Measurements from ENCODE around the gene SAMD13.

SAMD13 gene

DNA sequence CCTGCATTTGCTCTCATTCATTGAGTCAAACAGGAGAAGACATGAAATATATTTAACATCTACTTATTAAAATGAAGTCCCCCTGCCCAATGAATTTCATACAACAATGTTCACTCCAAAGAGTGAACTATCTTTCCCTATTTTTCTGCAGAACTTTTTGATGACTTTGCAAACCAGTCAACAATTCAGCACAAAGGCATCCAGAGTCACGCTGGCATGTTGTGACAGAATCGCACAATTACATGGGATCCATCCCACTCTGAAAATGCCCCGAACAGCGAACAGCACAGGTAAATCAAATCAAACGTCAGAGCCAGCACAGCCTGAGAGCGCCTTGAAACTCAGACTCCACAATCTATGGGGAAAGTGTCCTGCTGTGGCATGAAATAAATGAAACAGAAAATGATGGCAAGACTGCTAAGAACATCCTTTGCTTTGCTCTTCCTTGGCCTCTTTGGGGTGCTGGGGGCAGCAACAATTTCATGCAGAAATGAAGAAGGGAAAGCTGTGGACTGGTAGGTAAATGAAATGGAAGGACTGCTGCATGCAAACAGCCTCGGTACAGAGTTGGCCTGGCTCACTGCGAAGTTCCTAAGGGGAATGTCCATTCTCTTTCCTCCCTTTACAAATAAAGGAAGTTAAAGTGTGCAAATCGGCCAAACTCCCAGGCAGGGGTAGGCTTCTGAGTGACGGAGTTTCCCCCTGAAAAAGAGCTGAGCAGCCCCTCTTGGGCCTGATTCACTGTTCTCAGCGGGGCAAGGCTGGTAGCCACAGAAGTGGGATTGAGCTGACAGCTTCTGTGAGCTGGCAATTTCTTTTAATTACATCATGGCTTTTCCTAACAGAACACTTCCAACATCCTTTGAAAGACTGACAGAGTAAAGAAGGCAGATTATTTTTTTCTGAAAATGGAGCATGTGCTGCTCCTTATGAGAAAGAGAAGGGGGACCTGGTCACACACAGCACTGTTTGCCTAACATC is 97.0 kb downstream of the SAMD13 start, which contains the start of gene DNASE2B:
TSS of gene DNASE2B (plus strand) at position 310 of the 981 bp plus-strand sequence. CDS start at position 391, 81 bp downstream.
- TF ChIP-seq, protein P1, sequence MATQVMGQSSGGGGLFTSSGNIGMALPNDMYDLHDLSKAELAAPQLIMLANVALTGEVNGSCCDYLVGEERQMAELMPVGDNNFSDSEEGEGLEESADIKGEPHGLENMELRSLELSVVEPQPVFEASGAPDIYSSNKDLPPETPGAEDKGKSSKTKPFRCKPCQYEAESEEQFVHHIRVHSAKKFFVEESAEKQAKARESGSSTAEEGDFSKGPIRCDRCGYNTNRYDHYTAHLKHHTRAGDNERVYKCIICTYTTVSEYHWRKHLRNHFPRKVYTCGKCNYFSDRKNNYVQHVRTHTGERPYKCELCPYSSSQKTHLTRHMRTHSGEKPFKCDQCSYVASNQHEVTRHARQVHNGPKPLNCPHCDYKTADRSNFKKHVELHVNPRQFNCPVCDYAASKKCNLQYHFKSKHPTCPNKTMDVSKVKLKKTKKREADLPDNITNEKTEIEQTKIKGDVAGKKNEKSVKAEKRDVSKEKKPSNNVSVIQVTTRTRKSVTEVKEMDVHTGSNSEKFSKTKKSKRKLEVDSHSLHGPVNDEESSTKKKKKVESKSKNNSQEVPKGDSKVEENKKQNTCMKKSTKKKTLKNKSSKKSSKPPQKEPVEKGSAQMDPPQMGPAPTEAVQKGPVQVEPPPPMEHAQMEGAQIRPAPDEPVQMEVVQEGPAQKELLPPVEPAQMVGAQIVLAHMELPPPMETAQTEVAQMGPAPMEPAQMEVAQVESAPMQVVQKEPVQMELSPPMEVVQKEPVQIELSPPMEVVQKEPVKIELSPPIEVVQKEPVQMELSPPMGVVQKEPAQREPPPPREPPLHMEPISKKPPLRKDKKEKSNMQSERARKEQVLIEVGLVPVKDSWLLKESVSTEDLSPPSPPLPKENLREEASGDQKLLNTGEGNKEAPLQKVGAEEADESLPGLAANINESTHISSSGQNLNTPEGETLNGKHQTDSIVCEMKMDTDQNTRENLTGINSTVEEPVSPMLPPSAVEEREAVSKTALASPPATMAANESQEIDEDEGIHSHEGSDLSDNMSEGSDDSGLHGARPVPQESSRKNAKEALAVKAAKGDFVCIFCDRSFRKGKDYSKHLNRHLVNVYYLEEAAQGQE (IDR thresholded peaks at IDR 0.05; ENCODE audit: low read depth) = no peak
- no peak for TF ChIP-seq TEAD4 (IDR thresholded peaks at IDR 0.05)
- TF ChIP-seq CEBPB (IDR thresholded peaks at IDR 0.05) = no peak
- no peak for TF ChIP-seq CREB1 (IDR thresholded peaks at IDR 0.05; ENCODE audit: low read depth)
- no peak for TF ChIP-seq NFIC (IDR thresholded peaks at IDR 0.05)
- TF ChIP-seq YY1 (IDR thresholded peaks at IDR 0.05; ENCODE audit: low read depth) = no peak
- TF ChIP-seq TAF1 (IDR thresholded peaks at IDR 0.05; ENCODE audit: low read depth) = no peak
- TF ChIP-seq EGR1 (IDR thresholded peaks at IDR 0.05) = no peak
- TF ChIP-seq, protein P2, sequence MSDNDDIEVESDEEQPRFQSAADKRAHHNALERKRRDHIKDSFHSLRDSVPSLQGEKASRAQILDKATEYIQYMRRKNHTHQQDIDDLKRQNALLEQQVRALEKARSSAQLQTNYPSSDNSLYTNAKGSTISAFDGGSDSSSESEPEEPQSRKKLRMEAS (IDR thresholded peaks at IDR 0.05) = no peak
- no peak for TF ChIP-seq FOXM1 (IDR thresholded peaks at IDR 0.05; ENCODE audit: borderline replicate concordance, low read depth)
- TF ChIP-seq ZBTB7A (IDR thresholded peaks at IDR 0.05; ENCODE audit: low read depth) = no peak
- no peak for TF ChIP-seq RAD21 (IDR thresholded peaks at IDR 0.05; ENCODE audit: low read depth)
- no peak for TF ChIP-seq EP300 (IDR thresholded peaks at IDR 0.05; ENCODE audit: borderline replicate concordance)
- TF ChIP-seq, protein P3, sequence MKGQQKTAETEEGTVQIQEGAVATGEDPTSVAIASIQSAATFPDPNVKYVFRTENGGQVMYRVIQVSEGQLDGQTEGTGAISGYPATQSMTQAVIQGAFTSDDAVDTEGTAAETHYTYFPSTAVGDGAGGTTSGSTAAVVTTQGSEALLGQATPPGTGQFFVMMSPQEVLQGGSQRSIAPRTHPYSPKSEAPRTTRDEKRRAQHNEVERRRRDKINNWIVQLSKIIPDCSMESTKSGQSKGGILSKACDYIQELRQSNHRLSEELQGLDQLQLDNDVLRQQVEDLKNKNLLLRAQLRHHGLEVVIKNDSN (IDR thresholded peaks at IDR 0.05) = no peak
- no peak for TF ChIP-seq TCF12 (IDR thresholded peaks at IDR 0.05; ENCODE audit: low read depth)

Measured in Ishikawa (cell line).